Loucy (cell line): ENCODE results near the gene MIGA2.
A peak's percentile ranks its signal among the peaks of the same experiment; 100 is the strongest.

Source experiments
- H2AFZ ChIP-seq: fragments of 200-600 bp; sonication (generic); 2 replicates; pipeline ENCODE4 v1.6.0; 2016; ENCODE audit warnings: antibody characterized with exemption, mild to moderate bottlenecking, low read length, moderate library complexity
- H3F3A ChIP-seq: fragments of 200-600 bp; 2 replicates; pipeline ENCODE4 v1.6.0; 2016; ENCODE audit warnings: antibody characterized with exemption, low read depth, mild to moderate bottlenecking
- H3K27me3 ChIP-seq: fragments of 200-600 bp; sonication (generic); 2 replicates; pipeline ENCODE4 v1.6.1; 2014; ENCODE audit warnings: low read length, mild to moderate bottlenecking; ENCODE audit not compliant: insufficient read depth, poor library complexity, severe bottlenecking
- H3K36me3 ChIP-seq: fragments of 200-600 bp; sonication (generic); 2 replicates; pipeline ENCODE4 v1.6.1; 2016; ENCODE audit warnings: low read length; ENCODE audit not compliant: insufficient read depth
- H3K4me1 ChIP-seq: fragments of 200-600 bp; sonication (generic); 2 replicates; pipeline ENCODE4 v1.5.1; 2014; ENCODE audit warnings: low read length, mild to moderate bottlenecking; ENCODE audit not compliant: insufficient read depth, poor library complexity, severe bottlenecking
- H3K4me2 ChIP-seq: fragments of 200-600 bp; sonication (generic); 2 replicates; pipeline ENCODE4 v1.6.0; 2014; ENCODE audit warnings: antibody characterized with exemption, low read length, low read depth, mild to moderate bottlenecking; ENCODE audit not compliant: poor library complexity, severe bottlenecking
- H3K4me3 ChIP-seq: fragments of 200-600 bp; sonication (generic); 2 replicates; pipeline ENCODE4 v1.5.1; 2014; ENCODE audit warnings: low read length, mild to moderate bottlenecking, mixed read lengths; ENCODE audit not compliant: poor library complexity, severe bottlenecking
- H3K79me2 ChIP-seq: fragments of 200-600 bp; sonication (generic); 2 replicates; pipeline ENCODE4 v1.6.1; 2014; ENCODE audit warnings: low read length; ENCODE audit not compliant: insufficient read depth
- H3K9ac ChIP-seq: fragments of 200-600 bp; sonication (generic); 2 replicates; pipeline ENCODE4 v1.6.0; 2014; ENCODE audit warnings: mild to moderate bottlenecking, low read depth, low read length, moderate library complexity; ENCODE audit not compliant: poor library complexity, severe bottlenecking
- H3K9me2 ChIP-seq: fragments of 200-600 bp; sonication (generic); replicated peaks from 2 replicates; pipeline ENCODE4 v1.6.1; 2016; ENCODE audit warnings: low read depth, low read length, mixed read lengths
- H3K9me3 ChIP-seq: fragments of 200-600 bp; sonication (generic); 2 replicates; pipeline ENCODE4 v1.6.1; 2014; ENCODE audit warnings: mild to moderate bottlenecking, antibody characterized with exemption, low read length, low read depth; ENCODE audit not compliant: insufficient read depth
- H4K20me1 ChIP-seq: fragments of 200-600 bp; sonication (generic); 2 replicates; pipeline ENCODE4 v1.6.0; 2014; ENCODE audit warnings: antibody characterized with exemption, low read length, mild to moderate bottlenecking; ENCODE audit not compliant: insufficient read depth, poor library complexity, severe bottlenecking
- EZH2phosphoT487 ChIP-seq: fragments of 200-600 bp; IDR thresholded peaks from 2 replicates; pipeline ENCODE4 v1.6.1; 2018; ENCODE audit warnings: antibody characterized with exemption, mild to moderate bottlenecking, moderate library complexity, borderline replicate concordance
- TF ChIP-seq, protein P1 (sequence below): fragments of 200-600 bp; sonication (generic); conservative IDR thresholded peaks from 2 replicates; pipeline ENCODE4 v1.5.1; 2014; ENCODE audit warnings: mild to moderate bottlenecking, antibody characterized with exemption, low read length

MIGA2 gene

DNA sequence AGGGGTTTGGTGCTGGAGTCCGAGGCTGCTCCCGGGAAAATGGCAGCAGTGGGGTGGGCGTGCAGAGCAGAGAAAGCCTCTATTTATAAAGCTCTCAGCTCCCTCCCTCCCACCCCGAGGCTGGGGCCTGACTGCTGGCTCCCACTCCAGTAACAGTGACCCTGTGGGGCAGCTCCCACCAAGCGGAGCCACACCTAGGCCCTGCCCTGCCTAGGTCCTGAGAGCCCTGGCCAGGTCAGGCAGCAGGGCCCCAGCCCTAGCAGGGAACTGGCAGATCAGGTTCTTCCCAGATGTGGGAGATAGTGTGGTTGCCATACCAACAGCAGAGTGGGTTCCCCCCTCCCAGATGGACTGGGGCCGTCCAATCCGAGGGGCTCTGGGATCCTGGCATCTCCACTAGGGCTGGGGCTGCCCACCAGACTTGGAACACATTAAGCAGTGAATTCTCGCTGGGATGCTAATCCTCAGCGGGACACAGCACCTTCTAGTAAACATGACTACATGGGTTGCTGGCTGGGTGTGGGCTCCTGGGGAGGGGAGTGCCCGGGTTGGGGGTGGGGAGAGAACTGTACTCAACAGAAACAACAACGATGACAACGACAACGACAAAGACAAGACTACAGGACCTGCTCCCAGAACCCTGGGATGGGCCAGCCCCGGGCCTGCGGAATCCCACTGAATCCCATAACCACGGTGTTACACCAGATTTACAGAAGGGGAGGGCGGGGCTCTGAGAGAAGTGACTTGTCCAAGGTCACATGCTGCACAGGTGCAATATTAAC is 9.8 kb upstream of the MIGA2 start:
- Histone ChIP-seq H3K79me2 (peaks cover 25% of the 10 kb centered on the region), H3K4me2 (peak overlapping the region; percentile 76), H3K4me3 (peak overlapping the region; percentile 77), H3K9me2 (no peaks in the 10 kb centered on the region), H2AFZ (no peak overlapping the region), H3K4me1 (peaks cover 10% of the 10 kb centered on the region), H3K27me3 (no peaks in the 10 kb centered on the region), H3K9me3 (no peaks in the 10 kb centered on the region), H3F3A (no peaks in the 10 kb centered on the region), H3K9ac (peak overlapping the region; percentile 59), H4K20me1 (peaks cover 11% of the 10 kb centered on the region), H3K36me3 (no peaks in the 10 kb centered on the region)
- TF ChIP-seq, protein P1, sequence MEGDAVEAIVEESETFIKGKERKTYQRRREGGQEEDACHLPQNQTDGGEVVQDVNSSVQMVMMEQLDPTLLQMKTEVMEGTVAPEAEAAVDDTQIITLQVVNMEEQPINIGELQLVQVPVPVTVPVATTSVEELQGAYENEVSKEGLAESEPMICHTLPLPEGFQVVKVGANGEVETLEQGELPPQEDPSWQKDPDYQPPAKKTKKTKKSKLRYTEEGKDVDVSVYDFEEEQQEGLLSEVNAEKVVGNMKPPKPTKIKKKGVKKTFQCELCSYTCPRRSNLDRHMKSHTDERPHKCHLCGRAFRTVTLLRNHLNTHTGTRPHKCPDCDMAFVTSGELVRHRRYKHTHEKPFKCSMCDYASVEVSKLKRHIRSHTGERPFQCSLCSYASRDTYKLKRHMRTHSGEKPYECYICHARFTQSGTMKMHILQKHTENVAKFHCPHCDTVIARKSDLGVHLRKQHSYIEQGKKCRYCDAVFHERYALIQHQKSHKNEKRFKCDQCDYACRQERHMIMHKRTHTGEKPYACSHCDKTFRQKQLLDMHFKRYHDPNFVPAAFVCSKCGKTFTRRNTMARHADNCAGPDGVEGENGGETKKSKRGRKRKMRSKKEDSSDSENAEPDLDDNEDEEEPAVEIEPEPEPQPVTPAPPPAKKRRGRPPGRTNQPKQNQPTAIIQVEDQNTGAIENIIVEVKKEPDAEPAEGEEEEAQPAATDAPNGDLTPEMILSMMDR: no peak
- no peak for TF ChIP-seq EZH2phosphoT487

GRCh38 chr9:129027224-129027684 is 9.2 kb upstream of the MIGA2 start:
- no peak overlapping the region for H2AFZ ChIP-seq
- H3K9me3 ChIP-seq: no peaks in the 10 kb centered on the region
- H4K20me1 ChIP-seq: peaks cover 11% of the 10 kb centered on the region
- peak overlapping the region; percentile 77 for H3K4me3 ChIP-seq
- no peaks in the 10 kb centered on the region for H3K36me3 ChIP-seq
- H3K4me2 ChIP-seq: peak overlapping the region; percentile 76
- no peaks in the 10 kb centered on the region for H3F3A ChIP-seq
- H3K79me2 ChIP-seq: peaks cover 25% of the 10 kb centered on the region
- H3K9ac ChIP-seq: peak overlapping the region; percentile 59
- no peaks in the 10 kb centered on the region for H3K9me2 ChIP-seq
- TF ChIP-seq, protein P1: no peak
- TF ChIP-seq EZH2phosphoT487: no peak
- H3K4me1 ChIP-seq: peaks cover 10% of the 10 kb centered on the region
- no peaks in the 10 kb centered on the region for H3K27me3 ChIP-seq

DNA sequence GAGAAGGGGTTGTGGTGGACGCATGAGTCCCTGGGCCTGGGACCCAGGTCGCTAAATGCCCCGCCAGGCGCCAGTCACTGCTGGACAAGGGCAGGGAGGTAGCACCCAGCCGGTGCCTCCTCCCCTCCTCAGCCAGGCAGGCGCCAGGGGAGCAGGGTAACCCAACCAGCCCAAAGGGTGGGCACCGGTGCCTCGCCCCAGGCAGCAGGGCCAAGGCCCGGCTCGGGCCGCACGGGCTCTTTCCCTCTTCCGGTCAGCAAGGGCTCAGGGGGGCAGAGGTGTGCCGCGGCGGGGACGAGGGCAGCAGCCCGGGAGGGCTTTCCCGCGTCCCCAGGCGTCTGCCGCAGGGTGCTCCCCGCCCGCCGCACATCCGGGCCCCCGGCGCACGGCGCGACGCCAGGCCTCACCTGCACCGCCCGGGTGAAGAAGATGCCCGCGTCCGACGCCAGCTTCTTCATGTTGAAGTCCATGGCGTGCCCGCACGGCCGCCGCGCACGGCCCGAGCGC is 8.7 kb upstream of the MIGA2 start:
- TF ChIP-seq, protein P1: no peak
- no peak for TF ChIP-seq EZH2phosphoT487
- Histone ChIP-seq H3F3A (no peaks in the 10 kb centered on the region), H3K9me3 (no peaks in the 10 kb centered on the region), H4K20me1 (peaks cover 11% of the 10 kb centered on the region), H3K9ac (peak overlapping the region; percentile 59), H3K9me2 (no peaks in the 10 kb centered on the region), H2AFZ (no peak overlapping the region; the same call in 1 of the 2 replicates), H3K4me3 (peak overlapping the region; percentile 77), H3K79me2 (peaks cover 24% of the 10 kb centered on the region), H3K27me3 (no peaks in the 10 kb centered on the region), H3K4me1 (peaks cover 10% of the 10 kb centered on the region), H3K4me2 (peak overlapping the region; percentile 76), H3K36me3 (no peaks in the 10 kb centered on the region)
